DMS153 (cell line): Measurements from ENCODE around the gene AMIGO2.
"Not testable (repeated sequence)": the region's sequence is repeated elsewhere in the genome, so short reads cannot be mapped to it uniquely, and the experiment has no call there.

Source experiments
- DNase-seq: peaks from one replicate; lab custom pipeline; 2025; lab: John Stamatoyannopoulos, UW

The AMIGO2 gene, protein sequence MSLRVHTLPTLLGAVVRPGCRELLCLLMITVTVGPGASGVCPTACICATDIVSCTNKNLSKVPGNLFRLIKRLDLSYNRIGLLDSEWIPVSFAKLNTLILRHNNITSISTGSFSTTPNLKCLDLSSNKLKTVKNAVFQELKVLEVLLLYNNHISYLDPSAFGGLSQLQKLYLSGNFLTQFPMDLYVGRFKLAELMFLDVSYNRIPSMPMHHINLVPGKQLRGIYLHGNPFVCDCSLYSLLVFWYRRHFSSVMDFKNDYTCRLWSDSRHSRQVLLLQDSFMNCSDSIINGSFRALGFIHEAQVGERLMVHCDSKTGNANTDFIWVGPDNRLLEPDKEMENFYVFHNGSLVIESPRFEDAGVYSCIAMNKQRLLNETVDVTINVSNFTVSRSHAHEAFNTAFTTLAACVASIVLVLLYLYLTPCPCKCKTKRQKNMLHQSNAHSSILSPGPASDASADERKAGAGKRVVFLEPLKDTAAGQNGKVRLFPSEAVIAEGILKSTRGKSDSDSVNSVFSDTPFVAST

GRCh38 chr12:47079468-47079980, at the start of gene AMIGO2, which contains the start of gene PCED1B:
AMIGO2 (minus strand) TSS chr12:47079959; CDS start chr12:47079002, 957 bp downstream.
PCED1B (plus strand) TSS chr12:47079621; CDS start chr12:47235064, 155,443 bp downstream.
- peak; percentile 64 for DNase-seq

DNA sequence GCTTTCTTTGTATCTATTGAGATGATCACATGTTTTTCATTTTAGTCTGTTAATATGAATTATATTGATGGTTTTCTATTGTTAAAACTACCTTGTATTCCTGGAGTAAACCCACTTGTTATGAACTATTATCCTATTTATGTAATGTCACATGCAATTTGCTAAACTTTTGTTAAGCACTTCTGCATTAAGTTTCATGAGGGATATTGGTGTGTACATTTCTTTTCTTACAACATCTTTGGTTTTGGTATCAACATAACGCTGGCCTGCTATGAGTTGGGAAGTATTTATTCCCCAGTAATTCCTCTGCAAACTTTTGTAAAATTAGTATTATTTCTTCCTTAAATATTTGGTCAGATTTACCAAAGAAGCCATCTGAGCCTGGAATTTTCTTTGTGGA, 46.5 kb upstream of the AMIGO2 start:
- DNase-seq = no peak

- DNase-seq = no peak
These were observed 44.7 kb upstream of the AMIGO2 start for GRCh38 chr12:47124451-47124850.

DNA sequence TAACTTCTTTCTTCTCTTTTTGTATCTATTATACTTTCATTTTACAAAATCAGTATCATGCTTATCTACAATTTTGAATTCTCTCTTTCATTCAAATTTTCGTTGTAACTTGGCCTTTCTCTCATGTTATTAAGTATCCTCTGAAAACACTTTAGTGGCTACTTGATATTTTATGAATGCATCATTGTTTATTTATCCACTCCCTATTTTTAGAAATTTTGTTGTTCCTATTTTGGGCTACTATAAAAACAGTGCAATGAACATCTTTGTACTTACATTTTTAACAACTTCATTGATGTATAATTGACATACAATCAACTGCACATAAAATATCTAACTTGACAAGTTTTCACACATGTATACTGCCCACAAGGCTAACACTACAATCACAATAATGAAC, 44.0 kb upstream of the AMIGO2 start:
- DNase-seq = no peak

GRCh38 chr12:47122602-47123001, 42.8 kb upstream of the AMIGO2 start:
- DNase-seq = no peak

DNA sequence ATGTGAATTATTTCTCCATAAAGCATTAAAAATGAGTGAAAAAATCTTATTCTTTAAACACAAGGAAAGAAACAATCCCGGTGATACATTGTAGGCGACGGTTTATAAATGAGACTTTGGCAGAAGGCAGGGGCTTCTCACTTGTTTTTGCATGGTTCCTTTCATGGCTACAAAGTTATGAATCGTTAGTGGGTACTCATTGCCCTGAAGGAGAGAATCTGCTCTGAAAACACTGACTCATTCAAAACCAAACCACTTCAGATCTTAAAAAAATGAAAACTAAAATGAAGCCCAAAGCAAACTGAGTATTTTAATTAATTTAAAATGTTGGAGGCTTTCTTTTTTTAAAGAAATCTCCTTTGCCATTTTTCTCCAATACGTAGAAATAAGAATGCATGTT, 41.4 kb upstream of the AMIGO2 start:
- DNase-seq = no peak

DNA sequence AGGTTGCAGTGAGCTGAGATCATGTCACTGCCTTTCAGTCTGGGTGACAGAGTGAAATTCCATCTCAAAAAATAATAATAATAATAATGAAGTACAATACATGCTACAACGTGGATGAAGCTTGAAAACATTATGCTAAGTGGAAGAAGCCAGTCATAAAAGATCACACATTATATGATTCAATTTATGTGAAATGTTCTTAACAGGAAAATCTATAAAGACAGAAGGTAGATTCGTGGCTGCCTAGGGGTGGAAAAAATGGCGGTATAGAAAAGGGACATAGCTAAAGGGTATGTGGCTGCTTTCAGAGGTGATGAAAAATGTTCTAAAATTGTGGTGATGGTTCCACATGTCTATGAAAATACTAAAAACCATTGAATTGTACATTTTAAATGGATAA, 41.0 kb upstream of the AMIGO2 start:
- no peak for DNase-seq

DNA sequence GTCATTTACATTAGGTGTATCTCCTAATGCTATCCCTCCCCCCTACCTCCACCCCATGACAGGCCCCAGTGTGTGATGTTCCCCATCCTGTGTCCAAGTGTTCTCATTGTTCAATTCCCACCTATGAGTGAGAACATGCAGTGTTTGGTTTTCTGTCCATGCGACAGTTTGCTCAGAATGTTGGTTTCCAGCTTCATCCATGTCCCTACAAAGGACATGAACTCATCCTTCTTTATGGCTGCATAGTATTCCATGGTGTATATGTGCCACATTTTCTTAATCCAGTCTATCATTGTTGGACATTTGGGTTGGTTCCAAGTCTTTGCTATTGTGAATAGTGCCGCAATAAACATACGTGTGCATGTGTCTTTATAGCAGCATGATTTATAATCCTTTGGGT, 37.5 kb upstream of the AMIGO2 start:
- DNase-seq = not testable (repeated sequence)

DNA sequence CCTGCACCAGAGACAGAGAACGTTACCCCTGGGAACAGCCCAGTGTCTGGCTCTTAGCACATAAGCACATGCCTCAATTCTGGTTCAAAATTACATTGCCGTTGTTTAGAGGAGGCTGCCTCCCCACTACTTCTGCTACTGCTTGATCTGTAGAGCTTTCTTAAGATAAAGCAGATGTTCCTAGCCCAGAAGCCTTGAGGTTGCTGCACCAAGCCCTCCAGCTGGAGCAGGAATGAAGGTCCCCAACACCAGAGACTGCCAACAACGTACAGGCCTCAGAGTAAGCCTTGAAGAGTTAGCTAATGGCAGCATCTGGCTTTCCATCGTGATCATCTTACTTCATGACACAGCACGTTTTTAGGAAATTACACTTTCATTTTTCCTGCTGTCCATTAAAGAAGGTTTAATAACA, 34.7 kb upstream of the AMIGO2 start:
- DNase-seq = no peak

- DNase-seq = no peak
These were observed 32.9 kb upstream of the AMIGO2 start for GRCh38 chr12:47112679-47113078.

DNA sequence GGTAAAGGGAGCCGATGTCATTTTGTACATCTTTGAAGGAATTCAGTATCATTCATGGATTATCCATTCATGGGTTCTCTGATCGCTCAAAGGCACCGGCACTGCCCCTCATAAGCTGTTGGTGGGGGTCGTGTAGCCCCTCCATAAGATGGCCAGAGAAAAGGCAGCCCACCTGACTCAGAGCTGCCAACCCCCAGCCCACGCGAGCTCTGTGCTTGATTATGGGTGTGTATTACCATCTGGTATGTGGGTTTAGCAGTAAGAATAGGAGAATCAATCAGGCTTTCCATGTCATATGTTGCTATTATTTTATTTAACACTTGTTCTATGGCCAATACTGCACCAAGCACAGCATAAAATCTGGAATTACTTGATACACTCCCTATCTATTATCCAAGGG, 32.1 kb upstream of the AMIGO2 start:
- DNase-seq = no peak

GRCh38 chr12:47111392-47111778, 31.6 kb upstream of the AMIGO2 start:
- no peak for DNase-seq

DNA sequence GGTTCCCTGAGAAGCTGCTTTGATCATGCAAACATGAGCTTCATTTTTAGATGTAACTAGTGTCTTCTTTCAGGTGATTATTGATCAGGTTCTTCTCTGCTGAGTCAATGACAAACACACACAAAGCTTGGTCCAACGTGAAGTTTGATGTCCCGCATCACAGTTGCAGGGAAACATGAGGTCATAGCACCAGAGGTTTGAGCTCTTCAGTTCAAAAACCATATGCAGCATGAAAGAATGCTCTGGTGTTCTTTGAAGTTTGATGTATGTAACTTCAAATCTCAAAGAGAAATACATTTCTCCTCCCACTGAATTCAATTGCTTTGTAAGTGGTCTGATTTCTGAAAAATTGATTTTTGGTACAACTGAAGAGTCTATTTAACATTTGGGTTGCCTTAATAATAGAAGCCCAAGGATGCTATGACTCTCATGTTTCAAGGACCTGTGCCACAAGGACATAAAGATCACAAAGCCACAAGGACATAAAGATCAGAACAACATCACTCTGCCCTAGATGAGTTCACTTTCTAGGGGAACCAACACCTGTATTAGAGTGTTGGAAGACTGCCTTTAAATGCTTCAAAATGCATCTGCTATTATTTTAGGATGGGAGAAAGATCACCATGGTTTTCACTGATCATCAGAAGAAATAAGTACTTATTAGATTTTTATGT, 31.1 kb upstream of the AMIGO2 start:
- no peak for DNase-seq

GRCh38 chr12:47110011-47110541, 30.3 kb upstream of the AMIGO2 start:
- DNase-seq = no peak

DNA sequence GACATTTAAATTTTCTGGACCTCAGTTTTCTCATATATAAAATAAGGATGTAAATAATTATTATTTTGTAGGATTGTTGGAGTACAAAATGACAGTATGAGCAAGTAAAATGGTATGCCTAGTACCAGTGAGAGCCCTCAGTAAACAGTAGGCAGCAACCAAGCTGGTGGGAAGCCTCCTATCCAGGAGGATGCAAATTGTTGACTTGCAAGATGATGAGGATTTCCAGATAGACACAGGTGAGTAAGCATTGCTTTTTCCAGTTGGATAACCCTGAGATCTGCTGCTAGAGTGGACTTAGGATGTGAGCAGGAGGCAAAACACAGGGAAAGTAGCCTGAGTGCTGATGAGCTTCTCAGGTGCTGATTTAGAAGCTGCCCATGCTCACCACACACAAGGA, 28.2 kb upstream of the AMIGO2 start:
- peak; percentile 37 for DNase-seq

GRCh38 chr12:47107446-47107845, 27.7 kb upstream of the AMIGO2 start:
- no peak for DNase-seq

DNA sequence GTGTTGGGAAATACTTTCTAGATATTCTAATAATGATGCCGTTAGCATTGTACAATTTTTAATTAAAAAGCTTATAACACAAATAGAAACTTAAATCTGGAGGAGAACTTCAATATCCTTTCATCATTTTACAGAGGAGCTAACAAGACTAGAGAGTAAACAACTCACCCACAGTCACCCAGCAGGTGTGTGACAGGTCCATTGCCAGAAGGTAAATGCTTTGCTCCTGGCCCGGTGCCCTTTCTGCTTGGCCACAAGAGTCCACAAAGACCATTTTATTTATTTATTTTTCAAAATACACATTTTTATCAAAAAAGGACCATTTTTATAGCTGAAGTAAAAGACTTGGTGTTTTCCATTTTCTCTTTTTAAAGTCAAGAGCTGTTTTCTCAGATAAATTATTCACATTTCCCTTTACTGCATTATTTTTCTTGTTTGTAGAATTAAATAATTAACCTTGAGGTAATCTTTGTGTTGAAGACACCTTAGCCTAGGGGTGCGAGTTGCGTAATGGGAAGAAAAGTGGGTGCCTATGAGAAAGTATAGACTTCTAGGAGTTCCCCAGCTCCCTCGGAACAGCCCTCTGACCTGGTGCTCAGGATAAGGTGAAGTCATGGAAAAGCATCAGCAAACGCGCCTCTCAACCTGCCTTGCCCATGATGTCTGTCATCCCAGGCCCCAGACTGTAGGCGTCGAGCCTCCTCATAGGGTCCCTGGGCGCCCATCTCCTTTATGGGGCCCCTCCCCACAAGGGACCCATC, 26.3 kb upstream of the AMIGO2 start:
- peak; percentile 67 for DNase-seq

- no peak for DNase-seq
These were observed 23.3 kb upstream of the AMIGO2 start for GRCh38 chr12:47102845-47103651.

DNA sequence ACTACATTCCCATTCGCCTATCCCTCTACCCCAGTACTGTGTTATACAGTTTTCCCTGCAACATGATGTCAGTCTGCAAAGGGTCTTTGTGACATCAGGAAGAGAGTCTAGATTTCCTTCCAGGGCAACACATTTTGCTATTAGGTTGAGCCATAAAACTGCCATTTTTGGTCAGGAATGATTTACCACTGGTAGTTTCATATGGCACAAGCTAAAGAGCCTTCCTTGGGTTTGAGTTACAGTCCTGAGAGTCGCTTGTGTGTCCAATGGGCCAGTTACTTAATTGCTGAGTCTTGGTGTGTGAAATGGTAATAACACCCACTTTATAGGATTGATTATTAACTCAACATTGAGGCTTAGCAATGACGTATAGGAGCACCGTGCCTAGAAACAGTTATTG, 22.6 kb upstream of the AMIGO2 start:
- no peak for DNase-seq

- DNase-seq = no peak
These were observed 20.4 kb upstream of the AMIGO2 start for GRCh38 chr12:47100160-47100559.

- no peak for DNase-seq
These were observed 19.9 kb upstream of the AMIGO2 start for GRCh38 chr12:47099610-47100009.
